Fibroblast of lung (primary cell): ENCODE results near the gene AGK. TPM values are rescaled to one million over a fixed set of nuclear protein-coding genes. Genes with fewer than 3 reads are reported as not detected.

Source experiments
- DNase-seq, 2 donors: peaks; one replicate each; pipeline versions ENCODE4 v3.0.0 to v3.0.0-alpha.2; 2010; ENCODE audit warnings: low read depth in 2 of 2
- H2AFZ ChIP-seq: 2 replicates; pipeline ENCODE4 v1.5.1; 2012; ENCODE audit warnings: low read length, control low read depth, inconsistent platforms
- H3K27ac ChIP-seq: 2 replicates; pipeline ENCODE4 v1.5.1; 2011; ENCODE audit warnings: low read length, control low read depth; ENCODE audit not compliant: insufficient read depth
- H3K27me3 ChIP-seq: 2 replicates; pipeline ENCODE4 v1.5.1; 2011; ENCODE audit warnings: mild to moderate bottlenecking, low read length; ENCODE audit not compliant: control insufficient read depth, insufficient read depth
- H3K36me3 ChIP-seq: 2 replicates; pipeline ENCODE4 v1.5.1; 2011; ENCODE audit warnings: low read length; ENCODE audit not compliant: control insufficient read depth, insufficient read depth
- H3K4me1 ChIP-seq: 2 replicates; pipeline ENCODE4 v1.5.1; 2011; ENCODE audit warnings: low read length; ENCODE audit not compliant: control insufficient read depth, insufficient read depth; ENCODE audit errors: extremely low read depth
- H3K4me2 ChIP-seq: 2 replicates; pipeline ENCODE4 v1.5.1; 2011; ENCODE audit warnings: low read length, control low read depth; ENCODE audit not compliant: insufficient read depth; ENCODE audit errors: extremely low read depth
- H3K4me3 ChIP-seq, 4 experiments: fragments of 200-600 bp in 1 of 4; sonication (generic) in 1 of 4; replicated peaks in 1 of 4; 2 replicates each; pipeline ENCODE4 v1.5.1; 2011 to 2016; ENCODE audit warnings: low read length in 4 of 4, low read depth in 3 of 4, mild to moderate bottlenecking in 3 of 4, control low read depth in 2 of 4, inconsistent platforms in 1 of 4, mixed read lengths in 1 of 4; ENCODE audit not compliant: insufficient read depth in 1 of 4; ENCODE audit errors: control extremely low read depth in 1 of 4
- H3K79me2 ChIP-seq: 2 replicates; pipeline ENCODE4 v1.5.1; 2012; ENCODE audit warnings: mild to moderate bottlenecking, low read length, inconsistent platforms; ENCODE audit not compliant: control insufficient read depth, insufficient read depth
- H3K9ac ChIP-seq: 2 replicates; pipeline ENCODE4 v1.5.1; 2011; ENCODE audit warnings: mild to moderate bottlenecking, low read length, control low read depth; ENCODE audit not compliant: insufficient read depth
- H3K9me3 ChIP-seq: 2 replicates; pipeline ENCODE4 v1.5.1; 2012; ENCODE audit warnings: low read depth, low read length; ENCODE audit not compliant: control insufficient read depth, insufficient read depth
- H4K20me1 ChIP-seq: 2 replicates; pipeline ENCODE4 v1.5.1; 2011; ENCODE audit warnings: low read length; ENCODE audit not compliant: control insufficient read depth, insufficient read depth; ENCODE audit errors: extremely low read depth
- EZH2 ChIP-seq: IDR thresholded peaks from 2 replicates; pipeline ENCODE4 v1.5.1; 2012; ENCODE audit warnings: low read length, control low read depth, mild to moderate bottlenecking; ENCODE audit errors: missing control alignments
- polyA plus RNA-seq, 2 donors: library from polyadenylated mRNA; depleted of rRNA in 1 of 2; stranded (reverse) in 1 of 2; unstranded in 1 of 2; fragments of >200 nt; gene quantifications; 2 replicates each; pipeline ENCODE4 v1.2.1, GENCODE V29; 2011 to 2012; ENCODE audit warnings: missing spikeins in 1 of 2
- total RNA-seq: library from RNA; depleted of rRNA; stranded (reverse); fragments of >200 nt; gene quantifications from 2 replicates; pipeline ENCODE4 v1.2.1, GENCODE V29; 2014
- TF ChIP-seq, protein P1 (sequence below), 2 donors: IDR thresholded peaks in 1 of 2; conservative IDR thresholded peaks in 1 of 2; 1 replicate in 1 of 2; 2 replicates in 1 of 2; pipeline ENCODE4 v1.5.1; 2011 to 2012; ENCODE audit warnings: low read length in 2 of 2, control low read depth in 1 of 2, inconsistent platforms in 1 of 2, low read depth in 1 of 2, mild to moderate bottlenecking in 1 of 2

The AGK gene
- total and polyA plus RNA-seq, 2 donors (not counting 1 experiment from before 2014, with no cell fraction given) = 20.8 to 42.5 TPM

DNA sequence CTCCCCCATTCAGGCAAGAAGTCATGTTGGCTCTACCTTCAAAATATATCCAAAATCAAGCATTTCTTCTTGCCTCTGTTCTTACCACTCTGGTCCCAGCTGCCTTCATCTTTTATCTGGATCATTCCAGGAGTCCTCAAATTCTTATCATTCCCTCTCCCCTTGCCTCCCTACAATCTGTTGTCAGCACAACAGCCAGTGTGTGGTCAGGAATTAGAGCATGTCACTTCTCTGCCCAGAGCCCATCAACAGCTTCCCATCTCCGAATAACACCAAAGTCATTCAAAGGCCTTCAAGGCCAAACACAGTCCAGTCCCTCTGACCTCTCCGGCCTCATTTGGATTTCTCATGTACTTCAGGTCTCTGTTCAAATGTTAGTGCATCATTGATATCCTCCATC lies 80.3 kb downstream of the AGK start:
- no peak overlapping the region for H3K9ac ChIP-seq
- H3K4me3 ChIP-seq = no peak overlapping the region
- no peaks in the 10 kb centered on the region for H3K4me1 ChIP-seq
- no peaks in the 10 kb centered on the region for H3K79me2 ChIP-seq
- no peaks in the 10 kb centered on the region for H4K20me1 ChIP-seq
- no peak overlapping the region for H3K4me2 ChIP-seq
- no peaks in the 10 kb centered on the region for H3K27me3 ChIP-seq
- TF ChIP-seq, protein P1, sequence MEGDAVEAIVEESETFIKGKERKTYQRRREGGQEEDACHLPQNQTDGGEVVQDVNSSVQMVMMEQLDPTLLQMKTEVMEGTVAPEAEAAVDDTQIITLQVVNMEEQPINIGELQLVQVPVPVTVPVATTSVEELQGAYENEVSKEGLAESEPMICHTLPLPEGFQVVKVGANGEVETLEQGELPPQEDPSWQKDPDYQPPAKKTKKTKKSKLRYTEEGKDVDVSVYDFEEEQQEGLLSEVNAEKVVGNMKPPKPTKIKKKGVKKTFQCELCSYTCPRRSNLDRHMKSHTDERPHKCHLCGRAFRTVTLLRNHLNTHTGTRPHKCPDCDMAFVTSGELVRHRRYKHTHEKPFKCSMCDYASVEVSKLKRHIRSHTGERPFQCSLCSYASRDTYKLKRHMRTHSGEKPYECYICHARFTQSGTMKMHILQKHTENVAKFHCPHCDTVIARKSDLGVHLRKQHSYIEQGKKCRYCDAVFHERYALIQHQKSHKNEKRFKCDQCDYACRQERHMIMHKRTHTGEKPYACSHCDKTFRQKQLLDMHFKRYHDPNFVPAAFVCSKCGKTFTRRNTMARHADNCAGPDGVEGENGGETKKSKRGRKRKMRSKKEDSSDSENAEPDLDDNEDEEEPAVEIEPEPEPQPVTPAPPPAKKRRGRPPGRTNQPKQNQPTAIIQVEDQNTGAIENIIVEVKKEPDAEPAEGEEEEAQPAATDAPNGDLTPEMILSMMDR (conservative IDR thresholded peaks at IDR 0.05 in 1 of 2, IDR thresholded peaks at IDR 0.05 in 1 of 2; ENCODE audit: low read depth in 1 of 2, low read length in 2 of 2) = no peak
- no peak for TF ChIP-seq EZH2
- DNase-seq = no peak
- H2AFZ ChIP-seq = no peak overlapping the region
- H3K36me3 ChIP-seq = peaks cover 1% of the 10 kb centered on the region
- H3K9me3 ChIP-seq = no peaks in the 10 kb centered on the region
- H3K27ac ChIP-seq = no peak overlapping the region

DNA sequence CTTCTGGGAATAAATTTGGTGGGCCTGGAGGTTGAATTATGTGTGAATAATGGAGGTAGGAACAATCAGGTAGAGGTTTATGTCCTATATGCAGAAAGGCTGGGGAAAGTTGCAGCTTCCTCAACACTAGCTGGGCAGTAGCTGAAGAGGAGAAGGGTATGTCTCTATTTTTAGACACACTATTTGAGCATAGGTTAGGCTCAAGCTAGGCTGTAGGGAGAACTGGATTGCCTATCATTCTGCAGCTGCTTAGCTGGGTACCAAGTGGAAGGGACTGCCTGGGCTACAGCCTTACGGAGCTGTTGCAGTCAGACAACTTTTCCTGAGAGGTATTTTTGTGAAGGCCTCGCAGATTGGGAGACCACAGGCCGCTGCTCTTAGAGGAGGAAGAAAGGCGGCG lies 82.9 kb downstream of the AGK start:
- DNase-seq = no peak
- no peak overlapping the region for H3K4me2 ChIP-seq
- H2AFZ ChIP-seq = no peak overlapping the region
- peaks cover 1% of the 10 kb centered on the region for H3K36me3 ChIP-seq
- no peak for TF ChIP-seq EZH2
- TF ChIP-seq, protein P1 (conservative IDR thresholded peaks at IDR 0.05 in 1 of 2, IDR thresholded peaks at IDR 0.05 in 1 of 2; ENCODE audit: low read depth in 1 of 2, low read length in 2 of 2) = no peak
- no peaks in the 10 kb centered on the region for H3K27me3 ChIP-seq
- H3K4me1 ChIP-seq = no peaks in the 10 kb centered on the region
- H4K20me1 ChIP-seq = no peaks in the 10 kb centered on the region
- no peak overlapping the region for H3K9ac ChIP-seq
- H3K27ac ChIP-seq = no peak overlapping the region
- no peaks in the 10 kb centered on the region for H3K79me2 ChIP-seq
- H3K4me3 ChIP-seq = no peak overlapping the region
- no peaks in the 10 kb centered on the region for H3K9me3 ChIP-seq

DNA sequence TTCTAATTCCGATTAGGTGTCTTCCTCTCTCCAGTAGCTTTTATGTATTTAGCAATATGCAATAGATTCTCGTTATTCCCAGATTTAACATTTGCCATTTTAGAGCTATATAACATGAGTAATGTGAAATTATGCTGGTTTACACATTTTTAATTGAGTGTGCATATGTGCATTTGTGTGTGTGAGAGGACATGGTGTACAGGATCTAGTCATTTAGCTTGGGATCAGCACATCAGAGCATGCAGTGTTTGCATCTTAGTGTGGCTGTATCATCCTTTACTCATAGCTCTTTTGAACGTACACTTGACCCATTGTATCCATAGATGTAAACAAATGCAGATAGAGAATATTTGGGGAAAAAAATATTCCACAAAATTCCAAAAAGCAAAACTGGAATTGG lies 84.8 kb downstream of the AGK start:
- no peak overlapping the region for H3K9ac ChIP-seq
- no peaks in the 10 kb centered on the region for H3K4me1 ChIP-seq
- no peak for DNase-seq
- no peak overlapping the region for H3K4me2 ChIP-seq
- H3K27me3 ChIP-seq = no peaks in the 10 kb centered on the region
- no peaks in the 10 kb centered on the region for H4K20me1 ChIP-seq
- no peak overlapping the region for H3K27ac ChIP-seq
- H3K79me2 ChIP-seq = no peaks in the 10 kb centered on the region
- no peaks in the 10 kb centered on the region for H3K36me3 ChIP-seq
- TF ChIP-seq, protein P1 (conservative IDR thresholded peaks at IDR 0.05 in 1 of 2, IDR thresholded peaks at IDR 0.05 in 1 of 2; ENCODE audit: low read depth in 1 of 2, low read length in 2 of 2) = no peak
- no peak for TF ChIP-seq EZH2
- H3K4me3 ChIP-seq = no peak overlapping the region
- no peak overlapping the region for H2AFZ ChIP-seq
- H3K9me3 ChIP-seq = no peaks in the 10 kb centered on the region
